HPDE6-E6E7 (cell line): ENCODE measurements around the gene IRAK1.
"Not testable (repeated sequence)": the region's sequence is repeated elsewhere in the genome, so short reads cannot be mapped to it uniquely, and the experiment has no call there.

Experiments used
- DNase-seq: peaks from one replicate; pipeline ENCODE4 v3.0.0; 2011; ENCODE audit warnings: missing footprints; ENCODE audit errors: extremely low spot score

The IRAK1 gene

GRCh38 chrX:153995504-153995903, 24.2 kb downstream of the IRAK1 start:
- DNase-seq: no peak

- DNase-seq: not testable (repeated sequence)
Observed at GRCh38 chrX:153994398-153994797, 25.3 kb downstream of the IRAK1 start.

GRCh38 chrX:153993978-153994377, 25.7 kb downstream of the IRAK1 start:
- no peak for DNase-seq

GRCh38 chrX:153993079-153993478, 26.6 kb downstream of the IRAK1 start:
- no peak for DNase-seq

GRCh38 chrX:153992180-153992579, 27.5 kb downstream of the IRAK1 start:
- no peak for DNase-seq

- DNase-seq: no peak
Observed at GRCh38 chrX:153991013-153991580, 28.6 kb downstream of the IRAK1 start.

- DNase-seq: no peak
Observed at GRCh38 chrX:153989973-153990655, 29.6 kb downstream of the IRAK1 start.

- DNase-seq: no peak
Observed at GRCh38 chrX:153988493-153988892, 31.2 kb downstream of the IRAK1 start.

- no peak for DNase-seq
Observed at GRCh38 chrX:153984351-153985178, 35.1 kb downstream of the IRAK1 start.

- no peak for DNase-seq
Observed at GRCh38 chrX:153983321-153983801, 36.3 kb downstream of the IRAK1 start.

- DNase-seq: no peak
Observed at GRCh38 chrX:153981771-153982533, 37.8 kb downstream of the IRAK1 start.

- DNase-seq: no peak
Observed at GRCh38 chrX:153981231-153981630, 38.5 kb downstream of the IRAK1 start.

- not testable (repeated sequence) for DNase-seq
Observed at GRCh38 chrX:153980394-153980793, 39.3 kb downstream of the IRAK1 start.

- no peak for DNase-seq
Observed at GRCh38 chrX:153974726-153975286, 44.9 kb downstream of the IRAK1 start.

- DNase-seq: no peak
Observed at GRCh38 chrX:153974003-153974725, 45.5 kb downstream of the IRAK1 start.

GRCh38 chrX:153973127-153974002, 46.3 kb downstream of the IRAK1 start:
- no peak for DNase-seq

- peak; percentile 94 for DNase-seq
Observed at GRCh38 chrX:153972368-153973126, 47.2 kb downstream of the IRAK1 start, which contains the start of gene TMEM187. TMEM187 (plus strand) TSS chrX:153972754; CDS start chrX:153982063, 9,309 bp downstream.

GRCh38 chrX:153971450-153972367, 48.0 kb downstream of the IRAK1 start, which contains the start of gene HCFC1:
HCFC1 (minus strand) TSS chrX:153971818; CDS start chrX:153970840, 978 bp downstream.
- peak; percentile 90 for DNase-seq
